ENCODE measurements around the gene LZTR1. TPM values are rescaled to one million over a fixed set of nuclear protein-coding genes. Genes with fewer than 3 reads are reported as not detected.

Gene LZTR1
- total RNA-seq, 1 donor from 2014 or later, result 16.7 TPM

GRCh38 chr22:21010426-21011113 is 28.5 kb downstream of the LZTR1 start:
- no peak for TF ChIP-seq CTCF (conservative IDR thresholded peaks at IDR 0.05; ENCODE audit: low read depth, low read length)
- DNase-seq (ENCODE audit: low read depth), result no peak
- no peak overlapping the region for H3K4me3 ChIP-seq (ENCODE audit: low read depth, low read length)

DNA sequence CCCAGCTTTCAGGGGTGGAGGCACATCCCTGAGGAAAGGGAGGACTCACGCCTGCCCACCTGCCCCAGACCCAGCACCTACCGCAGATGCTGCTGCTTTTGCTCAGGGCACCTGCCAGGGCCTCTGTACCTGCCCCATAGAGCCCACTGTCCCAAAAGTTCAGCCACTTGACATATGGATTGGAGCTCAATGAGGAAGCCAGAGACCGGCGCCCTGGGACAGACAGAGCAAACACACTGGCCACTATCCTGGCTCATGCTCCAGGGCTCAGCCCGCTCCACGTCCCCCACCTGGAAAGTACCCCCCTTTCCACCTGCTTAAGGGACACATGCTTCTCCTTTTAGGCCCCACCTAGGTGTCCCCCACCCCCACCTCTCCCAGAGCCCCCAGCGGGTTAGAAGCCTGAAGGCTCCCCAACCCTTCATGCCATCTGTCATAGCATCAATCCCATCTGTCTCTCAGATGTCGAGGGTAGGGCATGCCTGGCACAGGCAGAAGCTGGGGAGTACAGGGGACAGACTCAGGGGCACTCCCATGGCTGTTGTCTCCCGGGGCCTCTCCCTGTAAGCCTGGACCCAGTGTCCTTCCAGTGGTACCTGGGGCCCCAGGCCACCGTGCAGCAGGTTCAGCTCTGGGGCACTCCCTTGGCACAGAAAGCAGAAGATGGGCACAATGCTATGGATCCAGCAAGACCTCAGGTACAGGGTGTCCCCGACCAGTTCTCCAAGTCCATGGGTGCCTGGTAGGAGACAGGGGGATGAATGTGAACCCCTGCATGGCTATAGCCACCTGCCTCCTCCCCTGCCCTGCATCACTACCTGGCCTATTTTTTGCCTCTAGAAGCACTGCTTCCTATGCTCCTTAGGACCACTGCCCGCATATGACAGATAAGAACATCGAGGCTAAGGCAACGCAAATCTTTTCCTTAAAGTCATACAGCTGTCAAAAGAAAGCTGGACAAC is 30.6 kb downstream of the LZTR1 start:
- no peak overlapping the region for H3K4me3 ChIP-seq (ENCODE audit: low read depth, low read length)
- no peak for DNase-seq (ENCODE audit: low read depth)
- no peak for TF ChIP-seq CTCF (conservative IDR thresholded peaks at IDR 0.05; ENCODE audit: low read depth, low read length)

- DNase-seq (ENCODE audit: low read depth), result no peak
- H3K4me3 ChIP-seq (ENCODE audit: low read depth, low read length), result peak overlapping the region; percentile 34
- TF ChIP-seq CTCF (conservative IDR thresholded peaks at IDR 0.05; ENCODE audit: low read depth, low read length), result no peak
These were observed 31.6 kb downstream of the LZTR1 start for GRCh38 chr22:21013657-21014201.

- no peak for DNase-seq (ENCODE audit: low read depth)
- peak overlapping the region; percentile 34 for H3K4me3 ChIP-seq (ENCODE audit: low read depth, low read length)
- no peak for TF ChIP-seq CTCF (conservative IDR thresholded peaks at IDR 0.05; ENCODE audit: low read depth, low read length)
These were observed 32.2 kb downstream of the LZTR1 start for GRCh38 chr22:21014202-21014725.

DNA sequence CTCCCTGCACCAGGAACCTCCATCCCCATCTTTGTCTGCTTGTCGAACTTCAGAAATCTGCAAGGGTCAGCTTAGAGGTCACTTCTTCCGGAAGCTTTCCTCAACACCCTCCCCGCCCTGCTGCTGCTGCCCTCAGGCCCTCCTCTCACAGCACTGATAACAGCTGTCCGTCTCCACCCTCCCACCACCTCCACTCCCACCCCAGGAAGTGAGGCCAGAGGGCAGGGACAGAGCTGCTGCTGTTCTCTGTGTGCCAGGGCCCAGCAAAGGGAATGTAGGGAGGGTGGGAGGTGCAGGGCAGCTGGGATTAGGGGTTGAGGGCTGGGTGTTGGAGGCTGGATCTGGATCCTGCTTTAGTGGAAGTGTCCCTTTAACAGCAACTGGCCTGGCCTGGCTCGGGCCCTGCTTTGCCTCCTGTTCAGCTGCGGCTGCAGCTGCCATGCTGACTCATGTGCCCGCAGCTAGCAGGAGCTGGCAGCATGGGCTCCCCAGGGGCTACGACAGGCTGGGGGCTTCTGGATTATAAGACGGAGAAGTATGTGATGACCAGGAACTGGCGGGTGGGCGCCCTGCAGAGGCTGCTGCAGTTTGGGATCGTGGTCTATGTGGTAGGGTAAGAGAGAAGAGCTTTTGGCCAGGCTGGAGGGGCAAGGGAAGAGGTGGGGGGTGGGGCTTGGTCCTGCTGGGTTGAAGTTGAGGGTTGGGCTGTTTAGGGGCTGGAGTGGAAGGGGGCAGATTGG is 32.8 kb downstream of the LZTR1 start, which contains the start of gene P2RX6:
Gene P2RX6 (plus strand): TSS at position 440 of the 740 bp plus-strand sequence. CDS start 10 bp downstream, at position 450.
- no peak for TF ChIP-seq CTCF (conservative IDR thresholded peaks at IDR 0.05; ENCODE audit: low read depth, low read length)
- peak within 1 kb of the TSS; percentile 34 for H3K4me3 ChIP-seq (ENCODE audit: low read depth, low read length)
- no peak for DNase-seq (ENCODE audit: low read depth)

- no peak overlapping the region for H3K4me3 ChIP-seq (ENCODE audit: low read depth, low read length)
- TF ChIP-seq CTCF (conservative IDR thresholded peaks at IDR 0.05; ENCODE audit: low read depth, low read length), result no peak
- no peak for DNase-seq (ENCODE audit: low read depth)
These were observed 33.4 kb downstream of the LZTR1 start for GRCh38 chr22:21015466-21016006.

Measured in epithelial cell of proximal tubule (primary cell).